ENCODE results near the gene MCOLN2.

DNA sequence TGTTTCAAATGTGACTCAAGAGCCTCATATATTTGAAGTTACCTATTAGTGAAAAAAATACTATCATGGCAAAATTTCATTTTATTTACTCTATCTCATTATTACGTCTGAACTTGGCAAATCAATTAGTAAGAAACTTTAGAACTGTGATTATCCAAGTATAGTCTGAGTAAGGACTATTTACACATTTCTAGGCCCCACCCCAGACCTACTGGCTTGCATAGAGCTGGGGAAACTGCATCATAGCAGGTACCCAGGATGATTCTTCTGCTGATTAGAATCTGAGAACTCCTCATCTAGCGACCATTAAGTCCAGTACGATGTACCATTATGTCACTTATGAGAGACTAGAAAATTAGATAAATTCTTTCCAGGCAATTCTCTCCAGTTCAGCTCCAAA, 31.2 kb upstream of the MCOLN2 start:
- TF ChIP-seq SNAI2 (CRISPR knock-in tag; IDR thresholded peaks at IDR 0.05) (no peak), ZFP3 (CRISPR knock-in tag; IDR thresholded peaks at IDR 0.05) (no peak), ARNTL (CRISPR knock-in tag; IDR thresholded peaks at IDR 0.05; ENCODE audit: borderline replicate concordance, low read depth) (no peak), RARB (CRISPR knock-in tag; IDR thresholded peaks at IDR 0.05) (no peak), ZNF8 (CRISPR knock-in tag; IDR thresholded peaks at IDR 0.05) (no peak), ISL1 (CRISPR knock-in tag; IDR thresholded peaks at IDR 0.05) (no peak)
- TF ChIP-seq, protein P1, sequence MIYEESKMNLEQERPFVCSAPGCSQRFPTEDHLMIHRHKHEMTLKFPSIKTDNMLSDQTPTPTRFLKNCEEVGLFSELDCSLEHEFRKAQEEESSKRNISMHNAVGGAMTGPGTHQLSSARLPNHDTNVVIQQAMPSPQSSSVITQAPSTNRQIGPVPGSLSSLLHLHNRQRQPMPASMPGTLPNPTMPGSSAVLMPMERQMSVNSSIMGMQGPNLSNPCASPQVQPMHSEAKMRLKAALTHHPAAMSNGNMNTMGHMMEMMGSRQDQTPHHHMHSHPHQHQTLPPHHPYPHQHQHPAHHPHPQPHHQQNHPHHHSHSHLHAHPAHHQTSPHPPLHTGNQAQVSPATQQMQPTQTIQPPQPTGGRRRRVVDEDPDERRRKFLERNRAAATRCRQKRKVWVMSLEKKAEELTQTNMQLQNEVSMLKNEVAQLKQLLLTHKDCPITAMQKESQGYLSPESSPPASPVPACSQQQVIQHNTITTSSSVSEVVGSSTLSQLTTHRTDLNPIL (CRISPR knock-in tag; IDR thresholded peaks at IDR 0.05; ENCODE audit: low read depth): no peak

Data from SK-N-SH treated with all-trans-retinoic acid at 6 μM for 48 hours (cell line).